Natural killer cell (primary cell): ENCODE data around the gene DPYD. TPM values are rescaled to one million over a fixed set of nuclear protein-coding genes. Genes with fewer than 3 reads are reported as not detected.
A peak's percentile ranks its signal among the peaks of the same experiment; 100 is the strongest.

Experiments
- ATAC-seq, 3 donors: fragments of 150-1000 bp in 2 of 3; fragments of 200-7000 bp in 1 of 3; cut with Tn5 transposase; 1 replicate in 1 of 3; 2 replicates in 2 of 3; pipeline ENCODE4 v1.10.0; 2021; ENCODE audit warnings: mild to moderate bottlenecking in 2 of 3, moderate library complexity in 2 of 3
- DNase-seq, 2 donors: peaks; one replicate each; pipeline versions ENCODE4 v3.0.0 to v3.0.0-alpha.2; 2013 to 2021; ENCODE audit warnings: mixed read lengths in 1 of 2
- H3K27ac ChIP-seq: one replicate; pipeline ENCODE4 v1.5.1; 2013; ENCODE audit warnings: mild to moderate bottlenecking, low read length
- H3K27me3 ChIP-seq: one replicate; pipeline ENCODE4 v1.6.1; 2013; ENCODE audit warnings: low read length; ENCODE audit not compliant: control insufficient read depth, insufficient read depth
- H3K36me3 ChIP-seq: one replicate; pipeline ENCODE4 v1.6.1; 2013; ENCODE audit warnings: low read length; ENCODE audit not compliant: control insufficient read depth, insufficient read depth
- H3K4me1 ChIP-seq: one replicate; pipeline ENCODE4 v1.6.1; 2013; ENCODE audit warnings: low read length; ENCODE audit not compliant: control insufficient read depth, insufficient read depth
- H3K4me3 ChIP-seq: one replicate; pipeline ENCODE4 v1.5.1; 2013; ENCODE audit warnings: low read length
- H3K9me3 ChIP-seq: one replicate; pipeline ENCODE4 v1.6.1; 2013; ENCODE audit warnings: low read length; ENCODE audit not compliant: control insufficient read depth, insufficient read depth
- H3K27ac Mint-ChIP-seq, 2 donors: one replicate each; pipeline ENCODE4 v1.8.0; 2022; ENCODE audit warnings: mild to moderate bottlenecking in 2 of 2, mixed read lengths in 2 of 2, moderate library complexity in 1 of 2
- H3K27me3 Mint-ChIP-seq, 2 donors: one replicate each; pipeline ENCODE4 v1.8.0; 2022; ENCODE audit warnings: low read depth in 2 of 2, mixed read lengths in 2 of 2
- H3K36me3 Mint-ChIP-seq: one replicate; pipeline ENCODE4 v1.8.0; 2022; ENCODE audit warnings: mixed read lengths
- H3K4me1 Mint-ChIP-seq, 2 donors: one replicate each; pipeline ENCODE4 v1.8.0; 2022; ENCODE audit warnings: mixed read lengths in 2 of 2
- H3K4me3 Mint-ChIP-seq: one replicate; pipeline ENCODE4 v1.8.0; 2022; ENCODE audit warnings: mild to moderate bottlenecking, moderate library complexity, mixed read lengths
- H3K9me3 Mint-ChIP-seq, 2 donors: one replicate each; pipeline ENCODE4 v1.8.0; 2022; ENCODE audit warnings: mixed read lengths in 2 of 2
- CTCF ChIP-seq: fragments of 200-600 bp; IDR thresholded peaks from one replicate; pipeline ENCODE4 v1.8.0; 2022; ENCODE audit warnings: antibody characterized with exemption
- WGBS: methylation state at CpG from one replicate; pipeline ENCODE4 v1.1.7; 2013; ENCODE audit warnings: missing lambda C conversion rate; ENCODE audit not compliant: insufficient coverage; 5-methylcytosine and 5-hydroxymethylcytosine counted together
- intact Hi-C: fragments of 100-400 bp; cut with micrococcal nuclease; formaldehyde crosslinking; loops from one replicate; pipeline ENCODE4 v1.14.2; 2022
- total RNA-seq, 4 donors: library from RNA; stranded (reverse); fragments of 120-200 nt in 1 of 4; gene quantifications; one replicate each; pipeline versions ENCODE4 v1.2.3 to v1.2.4, GENCODE V29; 2013 to 2022

DPYD gene
- total RNA-seq, 3 donors from 2014 or later (not counting 1 experiment from before 2014, with no cell fraction given), result 56.6 to 66.7 (median 56.9) TPM

GRCh38 chr1:97911266-97912215, 9.3 kb downstream of the DPYD start:
- no peak overlapping the region for H3K27ac ChIP-seq
- DNase-seq (peak in 1 of 2 donors; percentile 40), ATAC-seq (no peak)
- H3K4me3 ChIP-seq, result no peak overlapping the region
- TF ChIP-seq CTCF, result no peak
- H3K27me3 Mint-ChIP-seq, result no peaks in the 10 kb centered on the region
- H3K27ac Mint-ChIP-seq, result no peak overlapping the region
- H3K36me3 ChIP-seq, result no peaks in the 10 kb centered on the region
- WGBS, result 59% methylated on average over 7 of the region's 8 CpGs
- no peaks in the 10 kb centered on the region for H3K9me3 Mint-ChIP-seq
- H3K9me3 ChIP-seq, result no peaks in the 10 kb centered on the region
- peaks cover 37 to 40% of the 10 kb centered on the region in 2 donors for H3K4me1 Mint-ChIP-seq
- H3K36me3 Mint-ChIP-seq, result no peaks in the 10 kb centered on the region
- no peaks in the 10 kb centered on the region for H3K4me1 ChIP-seq
- no peak overlapping the region for H3K4me3 Mint-ChIP-seq
- no peaks in the 10 kb centered on the region for H3K27me3 ChIP-seq
- intact Hi-C loops, result no loop called here

- DNase-seq, result no peak
- ATAC-seq, result no peak
- no peaks in the 10 kb centered on the region for H3K9me3 Mint-ChIP-seq
Observed at GRCh38 chr1:97909266-97909665, 11.6 kb downstream of the DPYD start.

GRCh38 chr1:97907886-97908285, 12.9 kb downstream of the DPYD start:
- Mint-ChIP-seq H3K4me1 (peaks cover 14 to 15% of the 10 kb centered on the region in 2 donors), H3K27me3 (no peaks in the 10 kb centered on the region), H3K36me3 (no peaks in the 10 kb centered on the region), H3K9me3 (no peaks in the 10 kb centered on the region), H3K27ac (no peak overlapping the region), H3K4me3 (no peak overlapping the region)
- Histone ChIP-seq H3K4me3 (no peak overlapping the region), H3K36me3 (no peaks in the 10 kb centered on the region), H3K27ac (no peak overlapping the region), H3K27me3 (no peaks in the 10 kb centered on the region), H3K9me3 (no peaks in the 10 kb centered on the region), H3K4me1 (no peaks in the 10 kb centered on the region)
- 87% methylated on average over 2 of the region's 3 CpGs for WGBS
- intact Hi-C loops, result no loop called here
- ATAC-seq (no peak), DNase-seq (no peak)
- no peak for TF ChIP-seq CTCF

More at GRCh38 chr1:97909266-97909665, 11.6 kb downstream of the DPYD start:
- no peak overlapping the region for H3K4me3 Mint-ChIP-seq
- H3K27ac Mint-ChIP-seq, result no peak overlapping the region
- H3K4me1 Mint-ChIP-seq, result peaks cover 23 to 25% of the 10 kb centered on the region in 2 donors
- no peaks in the 10 kb centered on the region for H3K36me3 Mint-ChIP-seq
- Histone ChIP-seq H3K4me1 (no peaks in the 10 kb centered on the region), H3K4me3 (no peak overlapping the region), H3K9me3 (no peaks in the 10 kb centered on the region), H3K27me3 (no peaks in the 10 kb centered on the region), H3K27ac (no peak overlapping the region), H3K36me3 (no peaks in the 10 kb centered on the region)
- intact Hi-C loops, result no loop called here
- no peak for TF ChIP-seq CTCF
- H3K27me3 Mint-ChIP-seq, result no peaks in the 10 kb centered on the region
